ENCODE measurements around the gene TMEM60.

Gene TMEM60

DNA sequence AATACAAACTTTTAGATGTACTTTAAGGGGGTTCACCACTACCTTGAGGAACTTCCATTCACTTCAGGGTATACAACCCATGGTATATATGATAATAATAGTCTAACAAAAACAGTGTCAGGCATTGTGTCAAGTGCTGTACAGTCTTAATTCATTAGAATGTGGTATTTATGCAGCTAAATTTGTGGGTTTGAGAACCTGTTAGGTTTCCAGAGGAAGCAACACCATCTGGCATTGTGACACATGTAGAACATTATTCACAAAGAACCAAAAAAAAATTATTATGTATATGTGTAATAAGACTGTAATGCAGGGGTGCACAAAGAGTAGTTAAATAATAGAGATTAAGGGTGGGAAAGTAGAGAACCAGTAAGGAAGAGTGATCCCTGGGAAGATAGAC is 26.3 kb downstream of the TMEM60 start:
- no peak for DNase-seq (ENCODE audit: low read depth in 1 of 2, low spot score in 1 of 2)

GRCh38 chr7:77770316-77770715 is 27.9 kb downstream of the TMEM60 start:
- no peak for DNase-seq (ENCODE audit: low read depth in 1 of 2, low spot score in 1 of 2)

GRCh38 chr7:77766801-77767605 is 31.2 kb downstream of the TMEM60 start:
- DNase-seq (ENCODE audit: low read depth in 1 of 2, low spot score in 1 of 2): no peak

DNA sequence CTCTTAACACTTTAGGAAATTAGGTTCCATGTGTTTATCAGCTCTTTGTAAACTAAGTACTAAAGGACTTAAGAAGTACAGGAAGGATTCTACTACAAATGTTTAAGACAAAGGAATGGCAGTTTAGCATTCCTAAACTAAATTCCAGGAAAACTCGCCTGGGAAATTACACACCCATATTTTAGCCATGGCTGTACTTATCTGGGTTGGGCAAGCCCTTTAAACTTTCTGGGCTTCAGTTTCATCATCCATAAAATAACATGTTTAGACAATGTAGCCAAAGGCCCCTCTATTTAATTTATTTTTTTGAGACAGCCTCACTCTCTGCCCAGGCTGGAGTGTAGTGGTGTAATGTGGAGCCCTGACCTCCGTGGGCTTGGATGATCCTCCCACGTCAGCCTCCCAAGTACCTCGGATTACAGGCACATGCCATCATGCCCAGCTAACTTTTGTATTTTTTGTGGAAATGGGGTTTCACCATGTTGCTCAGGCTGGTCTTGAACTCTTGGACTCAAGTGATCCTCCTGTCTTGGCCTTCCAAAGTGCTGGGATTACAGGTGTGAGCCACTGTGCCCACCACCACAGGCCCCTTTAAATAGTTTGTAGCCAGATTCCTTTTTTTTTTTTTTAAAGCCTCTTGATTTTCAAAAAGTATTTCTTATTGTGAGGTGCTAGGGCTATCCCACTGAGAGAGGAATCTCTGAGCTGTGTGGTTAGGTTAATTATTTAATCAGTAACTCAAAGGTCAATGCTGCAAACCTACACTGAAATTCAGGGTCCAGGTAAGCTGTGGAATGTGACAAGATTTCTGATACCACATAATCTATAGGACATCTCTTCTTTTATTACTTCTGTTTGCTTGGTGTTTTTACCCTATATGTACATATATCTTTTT is 32.1 kb downstream of the TMEM60 start:
- DNase-seq (ENCODE audit: low read depth in 1 of 2, low spot score in 1 of 2): no peak

- no peak for DNase-seq (ENCODE audit: low read depth in 1 of 2, low spot score in 1 of 2)
Measured at GRCh38 chr7:77765481-77765880, 32.8 kb downstream of the TMEM60 start.

DNA sequence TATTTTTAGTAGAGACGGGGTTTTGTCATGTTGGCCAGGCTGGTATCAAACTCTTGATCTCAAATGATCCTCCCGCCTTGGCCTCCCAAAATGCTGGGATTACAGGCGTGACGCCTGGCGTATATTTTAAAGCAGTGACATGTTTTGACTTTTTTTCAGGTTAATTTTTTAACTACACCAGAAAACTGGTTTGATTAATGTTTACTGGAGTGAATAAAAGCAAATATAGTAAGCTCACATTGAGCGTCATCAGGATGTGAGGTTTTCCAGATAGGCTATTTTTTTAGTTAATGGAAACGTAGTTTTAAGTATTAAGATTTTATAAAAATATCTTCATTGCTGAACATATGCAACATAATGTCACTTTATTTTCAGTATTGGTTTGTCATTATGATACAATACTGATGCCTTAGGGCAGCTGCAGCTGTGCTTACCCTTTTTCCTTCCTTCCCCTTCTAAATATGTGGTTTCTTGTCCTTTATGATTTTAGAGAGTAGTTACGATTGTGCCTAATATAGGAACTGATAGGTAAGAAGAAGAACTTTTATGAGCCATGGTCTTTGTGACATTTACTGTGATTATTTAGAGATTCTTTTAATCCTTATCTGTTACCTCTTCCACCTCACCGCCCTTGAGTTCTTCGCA is 37.3 kb downstream of the TMEM60 start:
- no peak for DNase-seq (ENCODE audit: low read depth in 1 of 2, low spot score in 1 of 2)

DNA sequence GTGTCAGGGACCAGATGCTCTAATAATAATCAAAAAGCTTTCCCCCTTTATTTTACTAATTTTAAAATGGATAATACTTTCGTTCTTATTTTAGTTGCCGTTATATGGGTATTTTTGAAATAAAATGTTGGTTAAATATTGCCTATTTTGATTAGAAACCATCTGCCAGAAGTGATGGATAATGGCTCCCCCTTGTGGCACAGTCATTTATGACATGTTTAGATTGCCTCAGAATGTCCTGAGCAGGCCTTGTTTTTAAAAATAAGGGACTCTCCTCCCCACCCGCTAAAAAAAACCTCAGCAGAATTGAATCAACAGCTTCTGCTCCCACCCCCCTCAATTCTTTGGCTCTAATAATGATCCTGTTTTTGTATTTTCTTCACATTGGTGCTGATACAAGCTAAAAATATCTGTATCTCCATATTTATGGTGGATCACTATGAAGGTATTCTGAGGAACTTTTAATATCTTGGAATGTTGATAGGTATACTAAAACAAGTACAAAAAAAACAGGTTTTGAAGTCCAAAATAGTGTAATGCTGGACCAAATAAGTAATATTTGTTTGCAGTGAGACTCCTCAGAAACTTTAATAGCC is 38.8 kb downstream of the TMEM60 start:
- peak in 1 of 2 donors; percentile 72 for DNase-seq (ENCODE audit: low read depth in 1 of 2, low spot score in 1 of 2)

- DNase-seq (ENCODE audit: low read depth in 1 of 2, low spot score in 1 of 2): no peak
Measured at GRCh38 chr7:77757589-77757988, 40.6 kb downstream of the TMEM60 start.

- no peak for DNase-seq (ENCODE audit: low read depth in 1 of 2, low spot score in 1 of 2)
Measured at GRCh38 chr7:77753173-77753572, 45.1 kb downstream of the TMEM60 start.

- no peak for DNase-seq (ENCODE audit: low read depth in 1 of 2, low spot score in 1 of 2)
Measured at GRCh38 chr7:77752016-77752415, 46.2 kb downstream of the TMEM60 start.

DNA sequence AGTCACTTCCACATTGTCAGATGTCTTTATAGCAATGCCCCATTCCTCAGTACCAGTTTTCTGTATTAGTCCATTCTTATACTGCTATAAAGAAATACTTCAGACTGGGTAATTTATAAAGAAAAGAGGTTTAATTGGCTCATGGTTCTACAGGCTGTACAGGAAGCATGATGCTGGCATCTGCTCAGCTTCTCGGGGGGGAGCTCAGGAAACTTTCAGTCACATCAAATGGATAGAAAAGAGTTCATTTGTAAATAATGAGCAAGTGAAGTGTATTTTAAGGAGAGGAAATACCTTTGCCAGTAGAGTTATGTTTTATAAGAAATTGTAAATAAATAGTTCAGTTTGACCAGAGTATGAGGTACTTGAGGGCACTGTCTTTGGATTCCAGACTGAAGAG is 50.5 kb downstream of the TMEM60 start:
- no peak for DNase-seq (ENCODE audit: low read depth in 1 of 2, low spot score in 1 of 2)

- DNase-seq (ENCODE audit: low read depth in 1 of 2, low spot score in 1 of 2): no peak
Measured at GRCh38 chr7:77747178-77747577, 51.1 kb downstream of the TMEM60 start.

DNA sequence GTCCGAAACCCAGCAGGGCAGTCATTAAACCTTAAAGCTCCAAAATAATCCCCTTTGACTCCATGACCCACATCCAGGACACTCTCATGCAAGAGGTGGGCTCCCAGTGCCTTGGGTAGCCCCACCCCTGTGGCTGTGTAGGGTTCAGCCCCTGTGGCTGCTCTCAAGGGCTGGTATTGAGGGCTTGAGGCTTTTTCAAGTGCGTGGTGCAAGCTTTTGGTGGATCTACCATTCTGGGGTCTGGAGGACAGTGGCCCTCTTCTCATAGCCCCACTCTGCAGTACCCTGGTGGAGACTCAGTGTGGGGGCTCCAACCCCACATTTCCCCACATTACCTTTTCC is 51.4 kb downstream of the TMEM60 start:
- DNase-seq (ENCODE audit: low read depth in 1 of 2, low spot score in 1 of 2): no peak

DNA sequence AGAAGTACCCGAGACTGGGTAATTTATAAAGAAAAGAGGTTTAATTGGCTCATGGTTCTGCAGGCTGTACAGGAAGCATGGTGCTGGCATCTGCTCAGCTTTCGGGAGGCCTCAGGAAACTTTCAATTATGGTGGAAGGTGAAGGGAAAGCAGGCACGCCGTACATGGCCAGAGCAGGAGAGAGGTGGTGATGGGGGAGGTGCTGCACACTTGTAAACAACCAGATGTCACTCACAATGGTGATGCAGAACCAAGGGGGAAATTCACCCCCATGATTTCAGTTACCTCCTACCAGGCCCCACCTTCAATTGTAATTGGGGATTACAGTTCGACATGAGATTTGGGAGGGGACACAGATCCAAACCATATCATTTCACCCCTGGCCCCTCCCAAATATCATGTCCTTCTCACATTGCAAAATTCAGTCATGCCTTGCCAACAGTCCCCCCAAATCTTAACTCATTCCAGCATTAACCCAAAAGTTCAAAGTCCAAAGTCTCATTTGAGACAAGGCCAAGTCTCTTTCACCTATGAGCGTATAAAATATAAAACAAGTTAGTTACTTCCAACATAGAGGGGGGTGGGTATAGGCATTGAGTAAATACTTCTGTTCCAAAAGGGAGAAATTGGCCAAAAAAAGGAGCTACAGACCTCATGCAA is 51.9 kb downstream of the TMEM60 start:
- DNase-seq (ENCODE audit: low read depth in 1 of 2, low spot score in 1 of 2): no peak

GRCh38 chr7:77745746-77746145 is 52.5 kb downstream of the TMEM60 start:
- no peak for DNase-seq (ENCODE audit: low read depth in 1 of 2, low spot score in 1 of 2)

All from activated CD4-positive, alpha-beta T cell treated with anti-CD3 and anti-CD28 coated beads, Interleukin-2, amount 50 U/mL, for 24 hours (primary cell).